DMS 273 (cell line): ENCODE measurements around the gene SRRM5.
"Not testable (repeated sequence)": the region's sequence is repeated elsewhere in the genome, so short reads cannot be mapped to it uniquely, and the experiment has no call there.

Source experiments
- DNase-seq: peaks from one replicate; lab custom pipeline; 2025; ENCODE audit not compliant: unreplicated experiment; lab: John Stamatoyannopoulos, UW

SRRM5 gene, protein sequence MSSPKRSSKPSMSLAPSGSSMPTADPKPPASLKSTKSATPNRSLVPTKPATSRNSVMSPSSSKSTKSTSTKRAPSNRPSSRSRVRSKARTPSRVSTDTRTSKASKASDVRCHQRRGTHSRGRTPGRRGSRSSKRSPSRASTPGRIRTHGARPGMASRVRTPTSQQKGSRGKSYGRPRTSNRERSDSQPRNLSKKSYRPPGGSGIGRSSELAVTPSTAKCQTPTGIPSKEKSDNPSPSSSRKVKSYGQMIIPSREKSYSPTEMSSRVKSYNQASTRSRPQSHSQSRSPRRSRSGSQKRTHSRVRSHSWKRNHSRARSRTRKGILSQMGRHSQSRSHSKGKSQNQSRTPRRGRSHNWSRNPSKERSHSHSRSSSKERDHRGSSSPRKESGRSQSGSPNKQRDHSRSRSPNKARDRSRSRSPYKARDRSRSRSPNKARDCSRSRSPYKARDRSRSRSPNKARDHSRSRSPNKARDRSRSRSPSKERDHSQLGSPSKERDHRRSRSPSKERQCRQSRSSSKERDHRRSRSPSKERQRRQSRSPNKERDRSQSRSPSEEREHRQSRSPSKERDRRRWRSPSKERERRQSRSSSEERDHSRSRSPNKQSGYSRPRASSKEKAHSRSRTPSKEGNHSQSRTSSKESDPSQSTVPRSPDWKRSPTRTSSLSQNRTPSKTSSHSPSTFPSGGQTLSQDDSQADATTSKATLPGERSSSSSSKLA

DNA sequence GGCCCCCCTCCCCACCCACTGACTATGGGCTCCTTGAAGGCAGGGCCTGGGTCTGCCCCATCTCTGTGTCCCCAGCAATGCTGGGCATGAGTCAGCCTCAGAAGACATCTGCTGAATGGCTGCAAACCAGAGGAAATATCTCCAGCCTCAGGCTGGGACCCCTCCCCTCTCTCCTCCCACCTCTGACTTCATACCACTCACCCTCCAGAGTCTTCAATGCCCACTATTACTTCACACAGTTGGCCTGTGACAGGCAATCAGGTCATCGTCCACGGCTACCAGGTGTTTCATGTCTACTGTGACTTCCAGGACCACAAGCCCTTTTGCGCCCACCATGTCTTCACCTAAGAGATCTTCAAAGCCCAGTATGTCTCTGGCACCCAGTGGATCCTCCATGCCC lies at the start of gene SRRM5:
TSS of gene SRRM5 (plus strand) at position 301 of the 400 bp plus-strand sequence. CDS start at position 335, 34 bp downstream.
- DNase-seq = no peak

DNA sequence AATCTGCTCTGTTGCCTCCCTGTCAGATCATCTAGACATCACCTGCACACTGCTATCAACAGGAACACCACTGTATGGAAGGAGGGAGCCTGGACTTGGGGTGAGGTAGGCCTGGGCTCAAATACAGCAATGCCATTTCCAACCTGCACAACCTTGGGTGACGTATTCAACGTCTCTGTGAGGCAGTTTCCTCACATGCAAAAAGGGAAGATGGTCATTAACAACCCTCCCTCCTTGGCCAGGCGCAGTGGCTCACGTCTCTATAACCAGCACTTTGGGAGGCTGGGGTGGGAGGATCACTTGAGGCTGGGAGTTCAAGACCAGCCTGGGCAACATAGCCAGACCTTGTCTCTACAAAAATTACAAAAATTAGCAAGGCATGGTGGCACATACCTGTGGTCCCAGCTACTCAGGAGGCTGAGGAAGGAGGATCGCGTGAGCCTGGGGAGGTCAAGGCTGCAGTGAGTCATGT lies 49.6 kb upstream of the SRRM5 start:
- DNase-seq = no peak

DNA sequence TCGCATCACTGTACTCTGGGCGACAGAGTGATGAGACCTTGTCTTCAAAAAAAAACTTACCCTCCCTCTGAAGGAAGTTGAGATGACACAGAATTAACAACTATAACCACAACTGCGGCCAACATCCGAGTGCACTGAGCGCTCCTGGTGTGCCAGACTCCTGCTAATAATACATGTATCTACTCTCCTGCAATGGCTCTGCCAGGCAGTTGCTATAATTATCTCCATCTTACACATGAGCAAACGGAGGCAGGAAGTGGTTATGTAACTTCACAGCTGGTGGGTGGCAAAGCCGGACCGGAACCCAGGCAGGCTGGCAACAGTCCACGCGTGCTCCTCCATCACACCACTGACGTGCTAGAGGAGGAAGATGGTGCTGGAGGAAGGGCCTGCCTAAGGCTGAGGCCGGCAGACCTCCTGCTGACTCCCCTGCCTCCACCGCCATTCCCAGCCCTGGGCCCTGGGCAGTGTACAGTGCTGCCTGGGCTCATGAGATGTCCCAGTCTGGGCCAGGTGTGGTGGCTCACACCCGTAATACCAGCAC lies 49.1 kb upstream of the SRRM5 start:
- peak; percentile 69 for DNase-seq

DNA sequence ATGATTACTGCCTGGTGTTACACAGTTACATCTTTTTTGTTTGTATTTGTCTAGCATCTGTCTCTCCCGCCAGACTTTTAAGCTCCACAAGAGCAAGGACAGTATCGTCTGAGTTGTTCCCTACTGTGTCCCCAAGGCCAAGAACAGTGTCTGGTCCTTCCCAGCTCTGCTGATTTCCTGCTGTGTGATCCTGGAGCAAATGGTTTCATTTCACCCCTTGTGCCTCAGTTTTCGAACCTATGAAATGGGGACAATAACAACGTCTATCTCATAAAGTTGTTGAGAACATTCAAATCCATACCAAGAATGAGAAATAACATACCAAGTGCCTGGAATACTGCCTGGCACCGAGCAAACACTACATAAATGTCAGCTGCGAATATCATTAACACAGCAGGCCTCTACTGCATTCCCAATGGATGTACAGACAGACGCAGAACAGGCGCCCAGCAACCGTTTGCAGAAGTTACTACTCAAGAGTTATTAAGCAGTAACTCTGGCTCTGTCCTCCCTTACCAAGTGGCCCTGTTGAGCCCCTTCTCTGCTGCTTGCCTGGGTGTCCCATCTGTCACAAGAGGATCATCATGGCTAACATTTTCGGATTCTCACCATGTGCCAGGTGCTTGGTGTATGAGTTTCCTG lies 48.0 kb upstream of the SRRM5 start:
- DNase-seq = no peak

DNA sequence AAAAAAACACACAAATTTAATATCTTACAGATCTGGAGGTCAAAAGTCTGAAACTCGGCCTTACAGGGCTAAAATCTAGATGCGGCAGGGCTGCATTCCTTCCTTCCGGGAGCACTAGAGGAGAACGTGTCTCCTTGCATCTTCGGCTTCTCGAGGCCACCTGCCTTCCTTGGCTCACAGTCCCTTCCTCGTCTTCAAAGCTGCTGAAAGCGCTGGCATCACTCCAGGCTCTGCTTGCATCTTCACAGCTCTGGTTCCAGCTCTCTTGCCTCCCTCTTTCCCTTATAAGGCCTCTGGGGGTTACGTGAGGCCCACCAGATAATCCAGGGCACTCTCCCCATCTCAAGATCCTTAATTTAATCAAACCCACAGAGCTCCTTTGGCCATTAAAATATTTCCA lies 47.1 kb upstream of the SRRM5 start:
- DNase-seq = peak; percentile 19

DNA sequence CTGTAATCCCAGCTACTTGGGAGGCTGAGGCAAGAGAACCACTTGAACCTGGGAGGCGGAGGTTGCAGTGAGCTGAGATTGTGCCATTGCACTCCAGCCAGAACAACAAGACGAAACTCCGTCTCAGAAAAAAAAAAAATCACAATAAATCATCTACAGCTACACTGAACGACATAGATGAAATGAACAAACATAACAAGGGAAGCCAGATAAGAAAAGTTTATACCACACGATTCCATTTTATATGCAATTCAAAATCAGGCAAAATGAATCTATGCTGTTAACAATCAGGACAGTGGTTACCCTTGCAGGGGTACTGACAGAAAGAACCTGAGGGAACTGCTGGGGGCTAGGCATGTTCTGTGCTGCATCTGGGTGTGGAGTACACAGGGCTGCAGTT lies 42.2 kb upstream of the SRRM5 start:
- no peak for DNase-seq

DNA sequence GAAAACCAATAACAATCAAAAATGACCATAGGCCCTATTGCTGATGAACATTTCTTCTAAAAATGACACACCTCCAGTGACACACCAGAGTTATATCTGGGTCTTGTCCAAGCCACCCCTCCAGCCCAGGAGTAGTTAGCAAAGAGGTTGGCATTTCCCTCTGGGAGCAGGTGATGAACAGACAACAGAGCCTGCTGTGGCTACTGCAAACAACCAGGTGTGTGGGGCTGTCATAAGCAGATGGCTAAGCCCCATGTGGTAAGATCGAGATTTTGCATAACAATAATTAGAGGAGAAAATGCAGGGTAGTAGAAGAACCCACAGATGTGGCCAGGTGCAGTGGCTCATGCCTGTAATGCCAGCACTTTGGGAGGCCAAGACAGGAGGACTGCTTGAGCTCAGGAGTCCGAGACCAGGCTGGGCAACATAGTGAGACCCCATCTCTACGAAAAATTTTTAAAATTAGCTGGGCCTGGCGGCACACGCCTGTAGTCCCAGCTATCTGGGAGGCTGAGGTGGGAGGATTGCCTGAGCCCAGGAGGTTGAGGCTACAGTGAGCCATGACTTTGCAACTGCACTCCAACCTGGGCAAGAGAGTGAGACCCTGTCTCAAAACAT lies 41.6 kb upstream of the SRRM5 start:
- DNase-seq = peak; percentile 28

DNA sequence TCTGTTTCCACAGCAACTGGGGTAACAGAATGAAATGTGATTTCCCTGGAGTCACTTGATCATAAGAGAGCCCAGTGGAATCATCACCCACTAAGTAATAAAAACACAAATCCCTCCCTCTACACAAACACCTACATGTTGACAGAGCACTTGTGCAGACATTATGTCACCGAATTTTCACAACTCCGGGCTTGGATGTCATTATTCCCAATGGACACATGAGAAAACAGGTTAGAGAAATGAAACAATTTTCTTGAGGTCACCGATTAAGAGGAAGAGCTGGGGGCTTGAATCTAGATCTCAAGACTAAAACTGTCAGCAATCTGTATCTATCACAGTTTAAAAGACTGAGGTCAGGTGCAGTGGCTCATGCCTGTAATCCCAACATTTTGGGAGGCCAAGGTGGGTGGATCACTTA lies 39.7 kb upstream of the SRRM5 start:
- no peak for DNase-seq

DNA sequence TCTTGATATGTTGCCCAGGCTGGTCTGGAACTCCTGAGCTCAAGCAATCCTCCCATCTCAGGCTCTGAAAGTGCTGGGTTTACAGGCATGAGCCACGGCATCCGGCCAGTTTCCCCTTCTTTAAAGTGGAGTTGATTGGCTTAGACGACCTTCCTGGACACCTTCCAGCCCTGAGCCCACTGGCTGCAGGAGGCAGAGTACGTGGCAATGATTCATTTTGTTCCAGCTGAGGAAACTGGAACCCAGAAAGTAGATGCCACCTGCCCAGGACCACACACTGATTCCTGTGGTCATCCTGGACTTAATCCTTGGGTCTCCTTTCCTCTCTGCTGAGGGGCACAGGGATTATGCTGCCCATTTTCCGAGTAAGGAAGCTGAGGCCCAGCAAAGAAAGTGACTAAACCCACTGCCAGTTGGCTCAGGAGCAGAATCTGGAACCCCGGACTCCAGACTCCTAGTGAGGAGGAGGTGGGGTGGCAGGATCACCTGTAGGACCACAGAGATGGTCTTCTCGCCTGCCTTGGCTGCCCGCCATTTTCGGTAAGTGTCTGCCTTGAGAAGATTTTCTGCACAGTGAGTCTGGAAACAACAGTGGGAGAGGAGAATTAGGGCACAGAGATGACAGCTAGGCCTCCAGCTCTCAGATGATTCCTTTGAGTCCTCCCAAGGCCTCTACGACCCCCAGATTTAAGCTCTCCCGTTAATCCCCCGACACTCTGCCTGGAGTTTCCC lies 37.3 kb upstream of the SRRM5 start:
- peak; percentile 28 for DNase-seq

DNA sequence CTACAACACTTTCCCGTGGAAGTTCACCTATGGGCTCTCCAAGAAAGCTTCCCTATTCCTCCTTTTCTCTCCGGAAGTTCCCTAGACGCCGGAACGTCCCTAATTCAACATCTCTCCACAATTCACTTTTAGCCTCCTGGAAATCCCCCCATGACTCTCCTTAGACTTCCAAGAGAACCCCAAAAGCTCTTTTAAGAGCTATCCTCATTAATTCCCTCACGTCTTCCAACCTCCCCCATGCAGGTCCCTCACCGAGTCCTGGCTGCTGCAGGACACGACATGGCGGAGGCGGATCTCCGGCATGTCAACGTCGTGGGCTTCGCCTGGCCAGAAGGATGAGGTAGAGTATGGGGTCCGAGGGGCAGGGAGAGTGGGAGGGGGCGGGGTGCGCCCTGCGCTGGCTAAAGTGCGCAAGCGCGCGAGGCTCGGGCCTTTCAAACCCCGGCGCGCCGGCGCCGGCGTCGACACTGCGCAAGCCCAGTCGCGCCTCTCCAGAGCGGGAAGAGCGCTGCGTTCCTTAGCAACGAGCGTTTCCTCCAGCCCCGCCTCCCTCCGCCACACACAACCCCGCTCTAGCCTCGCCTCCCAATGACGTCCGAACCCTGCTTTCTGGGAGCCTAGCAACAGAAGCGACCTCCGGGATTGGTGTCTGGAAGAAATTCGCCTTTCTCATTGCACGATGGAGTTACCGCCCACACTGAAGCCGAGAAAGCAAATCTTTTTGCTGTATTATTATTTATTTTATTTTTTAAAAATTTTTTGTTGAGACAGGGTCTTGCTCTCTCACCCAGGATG lies 36.5 kb upstream of the SRRM5 start, which contains the start of the genes PINLYP and XRCC1:
TSS of gene PINLYP (plus strand) at position 646 of the 795 bp plus-strand sequence. CDS start 1,391 bp downstream, outside the sequence.
TSS of gene XRCC1 (minus strand) at position 372 of the 795 bp plus-strand sequence. CDS start at position 303, 69 bp downstream.
- DNase-seq = peak; percentile 100

DNA sequence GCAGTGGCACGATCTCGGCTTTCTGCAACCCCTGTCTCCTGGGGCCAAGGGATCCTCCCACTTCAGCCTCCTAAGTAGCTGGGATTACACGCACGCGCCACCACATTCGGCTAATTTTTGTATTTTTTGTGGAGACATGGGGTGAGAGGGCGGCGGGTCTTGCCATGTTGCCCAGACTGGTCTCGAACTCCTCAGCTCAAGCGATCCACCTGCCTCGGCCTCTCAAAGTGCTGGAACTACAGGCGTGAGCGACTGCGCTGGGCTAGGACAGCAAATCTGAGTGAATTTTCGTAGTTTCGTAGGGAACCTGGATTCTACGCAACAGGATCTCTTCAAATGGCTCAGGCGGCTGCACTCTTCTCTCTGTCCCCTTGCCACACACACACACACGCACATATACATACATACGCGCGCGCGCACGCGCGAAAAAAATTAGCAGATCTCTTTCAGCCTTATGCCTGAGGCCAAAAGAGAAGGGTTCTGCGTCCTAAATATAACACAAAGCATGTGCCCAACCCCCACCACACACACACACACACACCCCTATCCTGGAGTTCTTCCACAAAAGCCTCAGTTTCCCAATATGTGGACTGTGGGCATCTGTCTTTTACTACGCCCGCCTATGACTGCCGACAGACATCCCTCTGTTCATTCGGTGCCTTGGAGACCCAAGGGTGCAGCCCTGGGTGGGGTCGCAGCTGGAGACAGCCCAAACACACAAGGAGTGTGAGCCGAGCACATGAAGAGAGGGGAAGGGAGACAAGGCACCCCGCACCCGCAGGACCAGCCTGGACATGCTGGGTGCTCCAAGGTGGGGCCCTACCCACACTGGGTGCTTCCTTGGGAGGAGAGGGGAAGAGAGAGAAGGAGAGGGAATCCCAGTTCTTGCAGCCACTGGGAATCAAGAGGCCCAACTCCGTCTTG lies 35.7 kb upstream of the SRRM5 start:
- DNase-seq = no peak

DNA sequence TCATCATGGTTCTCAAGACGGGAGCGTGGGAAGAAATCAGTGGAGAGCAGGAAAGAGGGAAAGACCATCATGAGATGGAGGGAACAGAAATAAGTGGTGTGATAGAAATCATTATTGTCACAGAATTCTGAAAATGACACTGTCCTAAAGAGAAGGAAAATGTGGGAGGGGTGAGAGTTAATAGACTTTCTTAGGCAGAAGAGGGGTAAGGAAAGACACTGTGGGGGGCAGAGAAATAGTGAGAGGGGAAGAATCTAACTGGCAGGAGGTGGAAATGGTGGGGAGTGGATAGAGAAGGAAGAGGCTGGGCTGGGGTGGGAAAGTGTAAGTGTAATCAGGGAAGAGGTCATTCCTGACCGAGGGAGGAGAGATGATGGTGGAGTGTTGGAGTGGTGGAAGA lies 33.1 kb upstream of the SRRM5 start:
- no peak for DNase-seq

DNA sequence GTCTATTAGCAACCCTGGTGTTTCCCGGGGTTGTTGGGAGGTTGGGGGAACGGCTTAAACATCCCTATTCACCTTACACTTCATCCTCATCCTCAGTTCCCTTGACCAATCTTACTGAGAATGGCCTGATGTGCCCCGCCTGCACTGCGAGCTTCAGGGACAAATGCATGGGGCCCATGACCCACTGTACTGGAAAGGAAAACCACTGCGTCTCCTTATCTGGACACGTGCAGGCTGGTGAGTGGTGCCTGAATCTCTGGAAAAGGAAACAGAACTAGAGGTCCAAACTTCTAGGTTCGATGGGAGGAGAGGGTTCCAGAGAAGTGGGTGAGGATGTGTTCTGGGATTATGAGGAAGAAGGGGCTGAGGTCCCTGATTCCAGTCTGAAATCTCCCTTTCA lies 30.4 kb upstream of the SRRM5 start:
- DNase-seq = no peak

DNA sequence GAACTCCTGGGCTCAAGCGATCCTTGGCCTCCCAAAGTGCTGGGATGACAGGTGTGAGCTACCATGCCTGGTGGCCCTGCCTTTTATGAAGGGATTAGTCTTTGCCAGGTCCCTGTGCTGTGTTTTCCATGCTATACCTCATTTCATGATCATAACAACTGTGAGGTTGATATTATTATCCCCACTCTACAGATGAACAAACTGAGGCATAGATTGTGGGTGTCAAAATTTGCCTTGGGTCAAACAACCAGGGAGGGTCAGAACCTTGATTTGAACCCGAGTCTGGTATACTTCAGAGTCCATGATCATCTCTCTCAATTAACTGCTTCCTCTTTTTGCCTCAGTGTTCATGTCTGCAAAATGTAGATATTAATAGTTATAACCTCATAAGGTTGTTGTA lies 29.4 kb upstream of the SRRM5 start:
- DNase-seq = no peak

DNA sequence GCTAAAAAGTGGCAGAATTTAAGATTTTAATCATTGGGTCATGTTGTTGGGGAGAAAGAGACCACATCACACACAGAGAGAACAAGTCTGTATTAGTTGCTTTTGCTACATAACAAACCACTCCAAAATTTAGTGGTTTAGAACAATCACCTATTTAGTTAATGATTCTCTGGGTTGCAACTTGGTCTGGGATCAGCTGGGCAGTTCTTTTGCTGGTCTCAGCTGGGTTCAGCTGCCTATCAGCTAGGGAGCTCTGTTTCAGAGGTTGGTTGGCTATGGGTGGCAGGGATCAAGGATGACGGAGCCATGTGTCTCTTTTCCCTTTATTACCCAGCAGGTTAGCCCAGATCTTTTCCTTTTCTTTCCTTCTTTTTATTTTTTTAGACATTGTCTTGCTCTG lies 27.4 kb upstream of the SRRM5 start:
- no peak for DNase-seq

DNA sequence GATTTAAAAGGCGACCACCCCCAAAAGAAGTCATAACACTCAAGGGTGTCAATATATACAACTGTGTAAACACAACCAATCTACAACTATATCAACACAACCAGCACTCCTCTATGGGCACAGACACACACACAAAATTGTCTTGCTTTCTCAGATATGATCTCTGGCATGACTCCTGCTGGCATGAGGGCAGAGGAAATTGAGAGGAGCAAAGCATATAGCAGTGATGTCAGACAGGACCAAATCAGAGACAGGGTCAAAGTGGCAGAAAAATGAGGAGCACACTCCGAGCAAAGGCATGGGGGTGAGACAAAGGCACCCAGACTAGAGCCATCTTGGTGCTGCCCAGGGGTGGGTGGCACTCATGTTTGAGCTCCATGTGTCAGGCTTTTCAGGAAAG lies 25.5 kb upstream of the SRRM5 start:
- DNase-seq = no peak

DNA sequence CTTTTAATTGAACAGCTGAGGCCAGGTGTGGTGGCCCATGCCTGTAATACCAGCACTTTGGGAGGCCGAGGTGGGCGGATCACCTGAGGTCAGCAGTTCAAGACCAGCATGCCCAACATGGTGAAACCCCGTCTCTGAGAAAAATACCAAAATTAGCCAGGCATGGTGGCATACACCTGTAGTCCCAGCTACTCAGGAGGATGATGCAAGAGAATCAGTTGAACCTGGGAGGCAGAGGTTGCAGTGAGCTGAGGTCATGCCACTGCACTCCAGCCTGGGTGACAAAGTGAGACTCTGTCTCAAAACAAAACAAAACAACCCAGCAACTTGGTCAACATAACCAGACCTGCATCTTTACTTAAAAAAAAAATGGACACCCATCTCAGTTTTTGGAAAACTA lies 24.9 kb upstream of the SRRM5 start:
- DNase-seq = not testable (repeated sequence)

DNA sequence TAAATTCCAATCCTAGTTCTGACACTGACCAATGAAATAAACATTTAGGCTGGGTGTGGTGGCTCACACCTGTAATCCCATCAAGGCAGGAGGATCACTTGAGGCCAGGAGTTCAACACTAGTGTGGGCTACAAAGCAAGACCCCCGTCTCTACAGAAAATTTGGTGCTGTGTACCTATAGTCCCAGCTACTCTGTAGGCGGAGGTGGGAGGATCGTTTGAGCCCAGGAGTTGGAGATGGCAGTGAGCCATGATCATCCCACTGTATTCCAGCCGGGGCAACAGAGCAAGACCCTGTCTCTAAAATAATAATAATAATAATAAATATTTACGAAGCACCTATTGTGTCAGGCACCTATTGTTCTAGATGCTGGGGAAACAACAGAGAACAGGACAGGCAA lies 22.6 kb upstream of the SRRM5 start:
- no peak for DNase-seq
